Activated CD4-positive, CD25-positive, alpha-beta regulatory T cell treated with anti-CD3 and anti-CD28 coated beads, Interleukin-2, amount 50 U/mL, for 16 hours (primary cell): ENCODE measurements around the gene SLC12A2.

Experiments
- DNase-seq: peaks from one replicate; pipeline ENCODE4 v3.0.0-alpha.2; 2020; ENCODE audit warnings: low read depth, low spot score

SLC12A2 gene

DNA sequence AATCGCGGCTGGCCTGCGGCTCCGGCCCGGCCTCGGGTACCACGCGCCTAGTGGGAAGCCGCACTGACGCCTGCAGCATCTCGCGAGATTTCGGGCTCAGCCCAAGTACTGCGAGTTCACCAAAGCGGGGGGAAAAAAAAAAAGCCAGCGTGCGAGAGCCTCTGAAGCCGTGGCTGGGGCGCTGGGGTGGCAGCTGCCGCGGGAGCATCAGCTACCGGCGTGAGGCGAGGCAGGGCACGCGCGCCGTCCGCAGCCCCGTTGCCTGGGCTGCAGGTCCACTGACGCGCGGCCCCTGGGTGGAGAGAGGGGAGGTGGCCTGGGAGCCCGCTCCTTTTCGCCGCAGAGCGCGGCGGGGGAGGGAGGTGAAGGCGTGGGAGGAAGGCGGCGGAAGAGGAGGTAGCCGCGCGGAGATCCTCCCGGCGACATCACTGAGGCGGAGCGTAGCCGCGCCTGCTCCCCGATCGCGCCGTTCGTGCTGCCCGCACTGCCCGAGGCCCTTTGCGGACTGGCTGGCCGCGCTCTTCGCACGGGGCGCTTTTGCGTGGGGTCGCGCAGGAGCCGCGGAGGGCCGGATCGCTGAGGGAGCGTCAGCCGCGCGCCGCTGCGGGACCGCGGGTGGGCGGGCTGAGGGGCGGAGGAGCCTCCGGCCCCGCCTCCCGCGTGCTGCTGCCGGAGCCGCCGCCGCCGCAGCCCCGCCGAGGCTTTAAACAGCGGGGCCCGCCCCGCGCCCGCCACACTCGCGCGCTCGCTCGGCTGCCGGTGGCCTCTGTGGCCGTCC is at the start of gene SLC12A2:
Gene SLC12A2, plus strand, starts transcription at position 734 of the 778 bp plus-strand sequence. CDS start 189 bp downstream, outside the sequence.
- DNase-seq, result peak; percentile 75

DNA sequence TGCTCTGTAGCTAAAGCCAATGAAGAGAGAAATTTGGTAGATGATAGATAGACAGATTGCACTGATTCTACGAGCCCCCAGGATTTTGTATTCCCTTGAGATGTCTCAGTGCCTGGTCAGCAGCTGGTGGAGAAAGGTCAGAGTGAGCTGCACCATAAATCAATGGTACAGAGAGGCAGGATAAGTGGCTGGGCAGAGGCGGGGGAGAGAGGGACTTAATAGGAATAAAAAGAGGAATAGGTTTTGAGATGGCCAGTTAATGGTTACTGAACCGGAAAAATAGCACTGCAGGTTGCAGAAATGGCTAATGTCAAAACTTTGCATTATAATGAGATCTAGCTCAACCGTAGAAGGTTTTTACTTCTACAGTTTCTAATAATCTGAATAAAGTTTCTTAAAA is 47.9 kb upstream of the SLC12A2 start:
- DNase-seq, result no peak

DNA sequence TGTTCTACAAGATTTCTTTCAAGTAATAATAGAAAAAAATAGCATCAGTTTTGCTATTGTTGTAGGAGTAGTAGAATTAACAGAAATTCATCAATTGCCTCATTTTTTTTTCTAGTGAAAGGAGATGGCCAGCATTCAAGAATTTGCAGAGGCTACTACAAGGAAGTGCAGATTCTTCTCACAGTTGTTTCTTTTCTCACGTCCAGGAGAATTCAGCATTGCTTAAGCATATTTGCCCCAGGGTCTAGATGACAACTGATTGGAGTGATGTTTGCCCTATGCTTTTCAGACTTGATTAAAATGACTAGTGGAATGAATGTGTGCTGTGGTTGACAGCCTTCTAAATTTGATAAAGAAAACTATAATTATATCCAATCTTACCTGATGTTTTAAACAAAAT is 46.6 kb upstream of the SLC12A2 start:
- no peak for DNase-seq

DNA sequence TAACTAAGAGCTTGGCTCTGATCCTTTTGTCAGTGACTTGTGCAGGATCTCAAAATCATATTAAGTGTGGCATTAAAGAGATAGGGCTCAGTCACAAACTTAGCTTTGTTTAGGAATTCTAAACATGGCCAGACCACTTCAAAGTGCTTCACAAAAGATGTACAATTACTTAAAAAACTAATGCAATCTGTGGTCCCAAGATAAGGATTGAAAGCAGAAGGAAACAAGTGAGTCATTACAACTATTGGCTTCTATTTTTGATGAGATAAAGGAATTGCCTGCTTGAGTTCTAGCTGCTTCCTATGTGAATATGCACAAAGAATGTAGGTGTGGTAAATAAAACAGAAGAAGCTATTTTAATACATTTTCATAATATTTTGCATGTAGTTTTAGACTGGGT is 44.9 kb upstream of the SLC12A2 start:
- DNase-seq, result no peak

DNA sequence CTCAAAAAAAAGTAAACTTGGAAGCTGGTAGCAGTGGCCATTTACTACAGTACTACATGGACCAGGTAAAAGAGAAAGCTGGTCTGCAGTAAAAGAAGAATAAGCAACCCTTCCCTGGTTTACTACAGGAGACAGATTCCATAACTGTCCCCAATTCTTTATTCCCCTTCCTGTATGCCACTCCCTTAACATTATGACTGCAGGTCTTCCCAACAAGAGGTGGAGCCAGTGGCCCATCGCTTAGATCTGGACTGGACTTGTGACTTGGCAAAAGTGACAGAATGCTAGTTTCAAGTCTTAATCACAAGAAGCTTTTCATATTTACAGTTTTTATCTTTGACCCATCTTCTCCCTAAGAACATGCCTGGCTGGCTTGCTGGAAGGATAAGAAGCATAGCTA is 42.6 kb upstream of the SLC12A2 start:
- no peak for DNase-seq

DNA sequence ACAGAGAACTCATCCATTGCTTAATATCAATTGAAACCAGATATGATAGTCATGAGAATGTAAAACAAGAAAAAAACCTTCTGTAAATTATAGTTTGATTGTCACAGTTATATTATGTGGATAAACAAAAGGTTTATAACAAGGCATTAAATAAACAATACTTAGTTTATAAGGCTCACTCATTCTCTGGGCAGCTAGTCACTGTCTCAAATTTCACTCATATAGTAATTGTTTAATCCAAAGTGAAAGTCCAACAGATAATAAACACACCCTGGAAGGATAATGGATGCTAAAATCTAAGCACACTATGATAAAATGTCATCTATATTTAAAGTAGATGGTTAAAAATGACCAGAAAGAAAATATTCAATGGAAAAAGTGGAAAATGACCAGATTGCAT is 30.8 kb upstream of the SLC12A2 start:
- DNase-seq, result no peak

DNA sequence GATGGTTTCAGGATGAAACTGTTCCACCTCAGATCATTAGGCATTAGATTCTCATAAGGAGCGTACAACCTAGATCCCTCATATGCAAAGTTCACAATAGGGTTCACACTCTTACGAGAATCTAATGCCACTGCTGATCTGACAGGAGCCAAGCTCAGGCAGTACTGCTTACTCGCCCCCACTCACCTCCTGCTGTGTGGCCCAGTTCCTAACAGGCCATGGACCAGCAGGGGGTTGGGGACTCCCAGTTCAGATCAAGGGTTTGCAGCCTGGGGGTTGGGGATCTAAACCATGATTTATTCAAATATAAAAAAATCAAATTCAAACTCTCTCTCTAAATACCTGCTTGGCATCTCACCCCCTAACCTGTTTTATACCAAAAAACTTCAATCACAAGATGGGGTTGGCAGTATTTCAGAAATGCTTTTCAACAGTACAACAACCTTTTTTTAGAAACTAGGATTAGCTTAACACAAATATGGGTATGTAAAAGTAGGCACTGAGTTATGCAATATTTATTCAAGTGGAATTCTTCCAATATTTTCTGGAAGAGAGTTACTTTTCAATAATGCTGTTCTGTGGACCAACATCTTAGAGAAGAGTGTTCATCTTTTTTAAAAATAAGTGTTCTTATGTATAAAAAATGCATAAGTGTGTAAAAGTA is 30.1 kb upstream of the SLC12A2 start:
- DNase-seq, result no peak

DNA sequence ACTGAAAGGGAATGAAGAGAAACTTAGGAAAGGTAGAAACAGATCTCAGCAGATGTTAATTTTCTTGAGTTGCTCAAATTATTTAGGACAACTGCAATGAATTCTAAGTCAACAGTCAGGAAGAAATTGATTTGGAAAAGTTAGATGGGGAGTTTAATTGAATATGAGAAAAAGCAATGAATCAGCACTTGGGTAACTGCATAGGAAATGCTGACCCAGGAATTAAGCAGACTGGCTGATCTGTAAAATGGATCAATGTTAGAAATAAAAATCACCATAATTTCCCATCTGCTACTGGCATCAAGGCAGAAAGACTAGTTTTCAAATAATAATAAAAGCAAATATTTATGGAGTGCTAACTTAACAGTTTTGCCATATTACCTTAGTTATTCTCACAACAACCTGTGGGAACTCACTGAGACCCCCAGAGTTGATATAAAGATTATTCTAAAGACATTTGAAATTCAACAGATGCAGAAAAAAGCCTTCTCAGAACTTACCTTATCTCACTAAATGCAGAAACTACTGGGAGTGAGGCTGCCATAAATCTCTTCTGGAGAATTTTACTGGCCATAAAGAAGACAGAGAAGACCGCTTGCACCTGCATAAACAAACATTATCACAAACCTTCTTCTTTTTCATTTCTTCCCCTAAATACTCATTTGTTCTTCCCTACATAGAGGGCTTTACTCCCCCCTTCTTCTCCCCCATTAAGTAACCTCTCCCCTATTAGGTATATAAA is 22.8 kb upstream of the SLC12A2 start:
- no peak for DNase-seq

DNA sequence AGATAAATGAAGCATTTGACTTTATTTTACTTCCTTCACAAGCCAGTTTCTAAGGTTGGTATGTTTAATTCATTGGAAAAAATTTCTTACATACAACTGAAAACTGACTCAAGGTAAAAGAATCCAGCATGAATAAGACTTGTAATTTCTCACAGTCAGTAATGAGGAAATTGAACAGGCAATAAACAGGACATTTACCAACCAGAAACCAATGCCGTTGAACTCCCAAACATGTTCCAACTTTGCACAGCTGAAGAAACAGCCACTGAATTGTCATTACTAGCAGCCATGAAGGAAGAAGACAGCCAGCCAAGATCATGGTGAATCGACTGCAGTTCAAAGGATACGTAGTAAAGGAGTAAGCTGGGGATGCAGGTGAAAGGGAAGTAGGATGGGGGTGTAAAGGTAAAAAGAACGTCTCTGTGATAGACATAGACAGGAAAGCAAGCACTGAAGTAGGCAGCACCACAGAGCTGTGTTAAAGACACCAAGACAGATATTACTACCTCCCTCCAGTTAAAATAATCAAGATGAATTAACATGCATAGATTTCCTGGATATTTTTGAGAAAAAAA is 21.3 kb upstream of the SLC12A2 start:
- DNase-seq, result no peak

DNA sequence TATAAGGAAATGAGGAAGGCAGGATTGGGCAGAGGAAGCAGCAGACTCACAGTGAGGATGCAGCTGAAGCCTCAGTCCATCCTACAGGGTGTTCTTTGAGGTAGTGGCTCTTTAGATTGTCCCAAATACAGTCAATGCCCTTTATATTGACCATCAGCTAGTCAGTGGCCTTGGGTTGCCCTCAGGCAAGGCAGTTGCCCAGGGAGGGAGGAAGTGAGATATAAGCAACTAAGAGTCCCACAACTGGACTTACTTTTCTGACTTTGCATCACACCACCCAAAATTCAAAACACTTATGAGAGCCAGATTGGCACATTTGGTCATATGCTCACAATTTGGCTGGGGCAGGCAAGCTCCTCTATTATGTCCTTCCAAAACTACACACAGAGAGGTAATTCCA is 9.4 kb upstream of the SLC12A2 start:
- no peak for DNase-seq

DNA sequence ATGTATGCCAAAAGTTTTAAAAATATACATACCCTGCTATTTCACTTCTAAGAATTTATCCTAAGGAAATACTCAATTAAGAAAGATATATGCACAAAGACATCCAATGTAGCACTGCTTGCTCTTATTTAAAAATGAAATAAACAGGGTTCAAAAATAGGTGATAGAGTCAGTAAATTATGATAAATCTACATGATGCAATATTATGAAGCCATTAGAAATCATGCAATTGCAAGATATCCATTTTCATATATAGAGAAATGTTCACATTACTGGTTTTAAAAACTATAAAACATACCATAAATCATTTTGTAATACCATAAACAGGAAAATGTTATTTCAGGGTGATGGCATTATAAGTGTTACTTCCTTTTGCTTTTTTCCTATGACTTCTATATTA is 8.6 kb upstream of the SLC12A2 start:
- no peak for DNase-seq

DNA sequence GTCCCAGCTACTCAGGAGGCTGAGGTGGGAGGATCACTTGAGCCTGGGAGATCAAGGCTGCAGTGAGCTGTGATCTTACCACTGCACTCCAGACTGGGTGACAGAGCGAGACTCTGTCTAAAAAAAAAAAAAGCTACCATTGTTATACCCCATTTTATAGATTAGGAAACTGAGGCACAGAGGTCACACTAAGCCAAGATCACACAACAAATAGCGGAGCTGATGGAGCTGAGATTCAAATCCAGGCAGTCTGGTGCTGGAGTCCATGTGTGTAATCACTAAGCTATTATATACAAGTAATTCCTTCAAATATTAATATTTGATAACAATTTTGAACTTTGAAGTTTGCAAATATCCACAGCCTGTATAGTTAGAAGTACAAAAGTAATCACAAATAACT is 6.0 kb upstream of the SLC12A2 start:
- DNase-seq, result no peak

DNA sequence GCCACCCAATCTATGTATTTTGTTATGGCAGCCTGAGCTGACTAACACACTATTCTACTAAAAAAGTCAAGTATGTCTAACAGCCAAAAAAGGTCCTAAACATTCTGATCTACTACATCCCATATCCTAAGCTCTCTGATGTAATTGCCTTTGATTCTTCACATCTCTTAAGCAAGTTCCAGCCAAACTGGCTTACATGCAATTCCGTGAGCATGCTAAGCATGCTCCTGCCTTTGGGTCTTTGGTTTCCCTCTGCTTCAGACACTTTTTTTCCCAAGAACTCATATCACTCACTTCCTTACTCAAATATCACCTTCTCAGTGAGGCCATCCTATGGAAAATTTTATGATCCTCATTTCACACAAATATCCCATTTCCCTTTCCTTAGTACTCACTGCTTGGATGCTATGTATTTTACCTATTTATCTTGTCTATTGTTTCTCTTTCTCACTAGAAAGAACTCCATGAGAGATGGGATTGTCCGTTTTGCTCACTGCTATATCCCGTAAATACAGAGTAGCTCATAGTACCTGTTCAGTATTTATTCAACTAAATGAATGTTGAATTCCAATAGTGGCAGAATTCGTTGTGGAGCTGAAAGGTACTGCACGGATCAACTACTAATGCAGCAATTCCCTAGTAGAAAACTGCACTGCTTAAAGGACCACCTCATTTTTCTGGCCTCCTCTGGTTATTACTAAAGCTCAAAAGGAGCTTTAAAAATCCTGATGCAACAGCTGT is 2.3 kb upstream of the SLC12A2 start:
- no peak for DNase-seq

DNA sequence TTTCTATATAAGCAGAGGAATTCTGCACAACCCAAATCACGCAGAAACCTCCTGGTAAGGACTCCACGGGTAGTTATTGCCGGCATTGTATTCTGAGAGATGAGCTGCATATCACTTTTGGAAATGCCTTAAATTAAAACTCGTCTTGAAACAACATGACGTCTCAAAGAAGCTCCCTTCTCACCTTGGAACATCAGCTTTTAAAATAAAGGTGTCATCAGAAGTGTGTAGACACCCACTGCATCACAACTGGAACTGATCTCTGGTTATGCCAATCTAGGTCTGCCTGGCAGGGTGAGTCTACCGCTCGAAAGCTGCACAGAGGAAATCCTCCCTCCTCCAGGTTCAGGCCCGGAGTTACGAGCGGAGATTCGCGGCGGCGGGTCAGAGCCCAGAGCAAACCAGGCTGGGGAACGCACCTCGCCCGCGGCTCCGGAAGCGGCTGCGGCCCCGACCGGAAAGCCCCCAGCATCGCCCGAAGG is 974 bp upstream of the SLC12A2 start:
- DNase-seq, result no peak

DNA sequence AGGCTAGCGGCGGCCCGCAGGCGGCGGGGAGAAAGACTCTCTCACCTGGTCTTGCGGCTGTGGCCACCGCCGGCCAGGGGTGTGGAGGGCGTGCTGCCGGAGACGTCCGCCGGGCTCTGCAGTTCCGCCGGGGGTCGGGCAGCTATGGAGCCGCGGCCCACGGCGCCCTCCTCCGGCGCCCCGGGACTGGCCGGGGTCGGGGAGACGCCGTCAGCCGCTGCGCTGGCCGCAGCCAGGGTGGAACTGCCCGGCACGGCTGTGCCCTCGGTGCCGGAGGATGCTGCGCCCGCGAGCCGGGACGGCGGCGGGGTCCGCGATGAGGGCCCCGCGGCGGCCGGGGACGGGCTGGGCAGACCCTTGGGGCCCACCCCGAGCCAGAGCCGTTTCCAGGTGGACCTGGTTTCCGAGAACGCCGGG is 253 bp downstream of the SLC12A2 start:
- DNase-seq, result no peak

DNA sequence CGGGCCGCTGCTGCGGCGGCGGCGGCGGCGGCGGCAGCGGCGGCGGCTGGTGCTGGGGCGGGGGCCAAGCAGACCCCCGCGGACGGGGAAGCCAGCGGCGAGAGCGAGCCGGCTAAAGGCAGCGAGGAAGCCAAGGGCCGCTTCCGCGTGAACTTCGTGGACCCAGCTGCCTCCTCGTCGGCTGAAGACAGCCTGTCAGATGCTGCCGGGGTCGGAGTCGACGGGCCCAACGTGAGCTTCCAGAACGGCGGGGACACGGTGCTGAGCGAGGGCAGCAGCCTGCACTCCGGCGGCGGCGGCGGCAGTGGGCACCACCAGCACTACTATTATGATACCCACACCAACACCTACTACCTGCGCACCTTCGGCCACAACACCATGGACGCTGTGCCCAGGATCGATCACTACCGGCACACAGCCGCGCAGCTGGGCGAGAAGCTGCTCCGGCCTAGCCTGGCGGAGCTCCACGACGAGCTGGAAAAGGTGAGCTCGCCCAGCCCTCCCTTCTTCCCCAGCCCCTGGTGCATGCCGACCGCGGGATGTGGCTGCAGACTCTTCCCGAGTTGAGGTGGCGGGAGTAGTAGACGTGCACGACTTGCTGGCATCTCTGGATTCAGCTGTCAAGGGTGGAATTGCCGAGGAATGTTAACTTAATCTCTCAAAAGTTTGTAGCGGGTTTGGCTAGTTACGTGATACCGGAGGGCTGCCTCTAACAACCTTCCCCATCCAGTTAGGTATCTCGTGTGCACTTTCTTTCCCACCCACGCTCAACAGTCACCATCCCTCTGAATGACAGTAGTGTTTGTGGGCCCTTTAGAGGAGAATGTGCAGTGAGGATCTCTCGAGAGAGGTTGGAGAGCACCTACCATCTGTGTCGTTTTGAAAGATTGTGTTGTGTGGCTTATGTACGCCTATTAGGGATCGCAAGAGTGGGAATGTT is 932 bp downstream of the SLC12A2 start:
- peak; percentile 20 for DNase-seq

DNA sequence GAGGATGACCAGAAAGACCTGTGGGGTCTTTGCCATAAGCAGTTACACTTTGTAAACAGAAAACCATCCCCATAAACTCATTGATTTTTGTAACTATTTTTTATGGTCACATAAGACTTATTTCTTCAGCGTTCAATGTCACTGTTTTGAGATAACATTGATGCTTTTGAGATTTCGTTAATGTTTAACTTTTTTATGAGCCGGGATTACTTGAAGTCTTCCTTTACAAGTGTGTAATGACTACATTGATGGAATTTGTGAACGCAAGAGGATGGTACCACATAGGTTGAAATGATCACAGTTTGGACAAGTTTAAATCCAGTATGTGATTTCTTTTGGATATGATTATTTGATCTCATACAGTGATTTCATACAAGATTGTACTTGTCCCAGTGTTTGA is 1.8 kb downstream of the SLC12A2 start:
- no peak for DNase-seq

DNA sequence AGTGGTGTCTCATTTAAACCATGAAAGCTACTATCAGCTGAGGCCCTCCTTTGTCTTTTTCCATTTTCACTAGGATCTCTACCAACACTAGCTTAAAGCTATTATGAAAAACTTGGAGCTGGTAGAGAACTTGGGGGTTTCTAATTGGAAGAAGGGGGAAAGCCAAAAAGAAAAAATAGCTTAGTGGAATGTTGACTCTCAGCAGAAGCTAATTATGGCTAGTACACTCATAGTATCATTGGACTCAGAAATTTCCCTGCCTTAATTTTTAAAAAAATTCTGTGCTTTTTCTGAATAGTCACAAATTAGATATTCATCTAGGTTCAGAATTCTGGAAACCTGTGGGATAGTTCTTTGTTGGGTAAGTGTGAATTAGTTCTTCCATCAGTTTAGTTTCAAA is 8.0 kb downstream of the SLC12A2 start:
- DNase-seq, result no peak

DNA sequence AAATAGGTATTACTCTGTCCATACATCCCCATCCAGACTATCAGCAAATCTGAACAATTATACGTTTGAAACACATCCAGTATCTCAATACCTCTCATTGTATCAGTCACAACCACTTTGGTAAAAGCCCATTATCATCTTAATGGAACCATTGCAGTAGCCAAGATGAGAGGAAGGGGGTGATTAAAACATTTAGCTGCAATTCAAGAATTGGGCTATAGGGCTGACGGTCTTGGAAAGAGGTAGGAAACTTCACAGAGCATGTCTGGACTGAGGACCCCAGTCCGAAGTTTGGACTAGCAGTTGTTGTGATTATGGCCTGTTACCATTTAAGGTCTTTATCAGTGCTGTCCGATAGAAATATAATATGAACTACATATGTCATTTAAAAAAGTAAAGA is 8.6 kb downstream of the SLC12A2 start:
- DNase-seq, result no peak

DNA sequence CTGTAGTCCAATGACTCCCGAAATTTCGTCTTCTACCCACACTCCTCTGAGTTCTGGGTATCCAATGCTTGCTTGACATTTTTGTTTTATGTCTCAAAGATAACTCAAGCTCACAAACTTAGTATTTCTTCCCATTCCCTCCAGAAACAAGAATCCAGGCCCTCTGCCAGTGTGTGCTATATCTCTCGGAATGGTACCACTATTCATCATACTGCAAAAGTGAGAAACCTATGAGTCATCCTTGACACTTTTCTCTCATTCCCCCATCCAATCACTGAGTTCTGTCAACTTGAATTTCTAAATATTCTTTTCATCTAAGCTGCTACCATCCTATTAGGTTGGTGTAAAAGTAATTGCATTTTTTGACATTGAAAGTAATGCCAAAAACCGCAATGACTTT is 9.8 kb downstream of the SLC12A2 start:
- DNase-seq, result no peak
